Measurements from ENCODE around the gene IZUMO1R.

DNA sequence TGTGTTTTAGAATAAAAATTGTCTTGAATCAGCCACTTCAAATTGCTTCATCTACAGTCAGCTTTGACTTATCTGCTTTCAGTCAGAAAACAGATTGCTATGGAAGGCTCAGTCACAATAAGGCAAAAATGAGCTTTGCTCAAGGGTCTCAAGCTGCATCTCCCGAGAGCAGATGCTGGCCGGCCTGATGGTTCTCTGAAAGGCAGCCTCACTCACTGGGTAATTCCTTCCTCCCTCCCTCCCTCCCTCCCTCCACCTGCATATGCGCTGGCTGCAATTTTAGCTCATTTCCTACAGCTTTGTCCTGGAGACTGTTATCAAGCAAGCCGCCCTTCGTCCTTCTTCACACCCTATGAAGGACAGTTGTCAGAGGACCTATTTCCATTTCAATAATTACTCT, 1.6 kb upstream of the IZUMO1R start:
- TF ChIP-seq, protein P1, sequence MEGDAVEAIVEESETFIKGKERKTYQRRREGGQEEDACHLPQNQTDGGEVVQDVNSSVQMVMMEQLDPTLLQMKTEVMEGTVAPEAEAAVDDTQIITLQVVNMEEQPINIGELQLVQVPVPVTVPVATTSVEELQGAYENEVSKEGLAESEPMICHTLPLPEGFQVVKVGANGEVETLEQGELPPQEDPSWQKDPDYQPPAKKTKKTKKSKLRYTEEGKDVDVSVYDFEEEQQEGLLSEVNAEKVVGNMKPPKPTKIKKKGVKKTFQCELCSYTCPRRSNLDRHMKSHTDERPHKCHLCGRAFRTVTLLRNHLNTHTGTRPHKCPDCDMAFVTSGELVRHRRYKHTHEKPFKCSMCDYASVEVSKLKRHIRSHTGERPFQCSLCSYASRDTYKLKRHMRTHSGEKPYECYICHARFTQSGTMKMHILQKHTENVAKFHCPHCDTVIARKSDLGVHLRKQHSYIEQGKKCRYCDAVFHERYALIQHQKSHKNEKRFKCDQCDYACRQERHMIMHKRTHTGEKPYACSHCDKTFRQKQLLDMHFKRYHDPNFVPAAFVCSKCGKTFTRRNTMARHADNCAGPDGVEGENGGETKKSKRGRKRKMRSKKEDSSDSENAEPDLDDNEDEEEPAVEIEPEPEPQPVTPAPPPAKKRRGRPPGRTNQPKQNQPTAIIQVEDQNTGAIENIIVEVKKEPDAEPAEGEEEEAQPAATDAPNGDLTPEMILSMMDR (IDR thresholded peaks at IDR 0.05; ENCODE audit: low read length): no peak
- no peak for TF ChIP-seq EZH2 (IDR thresholded peaks at IDR 0.05; ENCODE audit: borderline replicate concordance, low read length)

Measured in OCI-LY1 (cell line).